Measurements from ENCODE around the gene GALNT1.
"Not testable (repeated sequence)": the region's sequence is repeated elsewhere in the genome, so short reads cannot be mapped to it uniquely, and the experiment has no call there.

GALNT1 gene

GRCh38 chr18:35581546-35581897 is at the start of gene GALNT1:
GALNT1 (plus strand) TSS chr18:35581740; CDS start chr18:35654663, 72,923 bp downstream.
- H3K27ac ChIP-seq (ENCODE audit: low read length), result no peak within 1 kb of the TSS
- H3K4me3 ChIP-seq (ENCODE audit: low read depth in 1 of 2, low read length in 2 of 2), result peak within 1 kb of the TSS; percentile 75
- no peaks in the 10 kb centered on the region for H3K9me3 ChIP-seq (ENCODE audit: control insufficient read depth in 1 of 2, low read length in 2 of 2)
- no peaks in the 10 kb centered on the region for H3K27me3 ChIP-seq (ENCODE audit: low read depth, low read length)
- peaks cover 7 to 8% of the 10 kb centered on the region in 2 donors for H3K4me1 ChIP-seq (ENCODE audit: control insufficient read depth in 1 of 2, insufficient read depth in 2 of 2, low read length in 2 of 2)
- H3K36me3 ChIP-seq (ENCODE audit: control insufficient read depth in 1 of 2, insufficient read depth in 2 of 2, low read length in 2 of 2), result no peaks in the 10 kb centered on the region

GRCh38 chr18:35533916-35534405 is 47.6 kb upstream of the GALNT1 start:
- H3K27me3 ChIP-seq (ENCODE audit: low read depth, low read length), result no peaks in the 10 kb centered on the region
- H3K36me3 ChIP-seq (ENCODE audit: control insufficient read depth in 1 of 2, insufficient read depth in 2 of 2, low read length in 2 of 2), result no peaks in the 10 kb centered on the region
- H3K4me3 ChIP-seq (ENCODE audit: low read depth in 1 of 2, low read length in 2 of 2), result no peak overlapping the region
- H3K4me1 ChIP-seq (ENCODE audit: control insufficient read depth in 1 of 2, insufficient read depth in 2 of 2, low read length in 2 of 2), result no peaks in the 10 kb centered on the region
- H3K9me3 ChIP-seq (ENCODE audit: control insufficient read depth in 1 of 2, low read length in 2 of 2), result peaks cover 0 to 2% of the 10 kb centered on the region in 2 donors
- H3K27ac ChIP-seq (ENCODE audit: low read length), result no peak overlapping the region

- no peaks in the 10 kb centered on the region for H3K27me3 ChIP-seq (ENCODE audit: low read depth, low read length)
- H3K4me3 ChIP-seq (ENCODE audit: low read depth in 1 of 2, low read length in 2 of 2), result no peak overlapping the region
- H3K27ac ChIP-seq (ENCODE audit: low read length), result no peak overlapping the region
- H3K4me1 ChIP-seq (ENCODE audit: control insufficient read depth in 1 of 2, insufficient read depth in 2 of 2, low read length in 2 of 2), result no peaks in the 10 kb centered on the region
- H3K36me3 ChIP-seq (ENCODE audit: control insufficient read depth in 1 of 2, insufficient read depth in 2 of 2, low read length in 2 of 2), result no peaks in the 10 kb centered on the region
- H3K9me3 ChIP-seq (ENCODE audit: control insufficient read depth in 1 of 2, low read length in 2 of 2), result peaks cover 0 to 2% of the 10 kb centered on the region in 2 donors
Measured at GRCh38 chr18:35535297-35535696, 46.2 kb upstream of the GALNT1 start.

GRCh38 chr18:35542356-35542755 is 39.2 kb upstream of the GALNT1 start:
- H3K9me3 ChIP-seq (ENCODE audit: control insufficient read depth in 1 of 2, low read length in 2 of 2), result peaks cover 0 to 2% of the 10 kb centered on the region in 2 donors
- no peak overlapping the region for H3K27ac ChIP-seq (ENCODE audit: low read length)
- H3K36me3 ChIP-seq (ENCODE audit: control insufficient read depth in 1 of 2, insufficient read depth in 2 of 2, low read length in 2 of 2), result no peaks in the 10 kb centered on the region
- H3K4me1 ChIP-seq (ENCODE audit: control insufficient read depth in 1 of 2, insufficient read depth in 2 of 2, low read length in 2 of 2), result no peaks in the 10 kb centered on the region
- H3K4me3 ChIP-seq (ENCODE audit: low read depth in 1 of 2, low read length in 2 of 2), result no peak overlapping the region
- no peaks in the 10 kb centered on the region for H3K27me3 ChIP-seq (ENCODE audit: low read depth, low read length)

GRCh38 chr18:35547008-35547605 is 34.4 kb upstream of the GALNT1 start:
- H3K27ac ChIP-seq (ENCODE audit: low read length), result no peak overlapping the region
- H3K27me3 ChIP-seq (ENCODE audit: low read depth, low read length), result no peaks in the 10 kb centered on the region
- no peaks in the 10 kb centered on the region for H3K4me1 ChIP-seq (ENCODE audit: control insufficient read depth in 1 of 2, insufficient read depth in 2 of 2, low read length in 2 of 2)
- no peaks in the 10 kb centered on the region for H3K9me3 ChIP-seq (ENCODE audit: control insufficient read depth in 1 of 2, low read length in 2 of 2)
- no peak overlapping the region for H3K4me3 ChIP-seq (ENCODE audit: low read depth in 1 of 2, low read length in 2 of 2)
- no peaks in the 10 kb centered on the region for H3K36me3 ChIP-seq (ENCODE audit: control insufficient read depth in 1 of 2, insufficient read depth in 2 of 2, low read length in 2 of 2)

- Histone ChIP-seq H3K27me3 (ENCODE audit: low read depth, low read length) (no peaks in the 10 kb centered on the region), H3K4me3 (ENCODE audit: low read depth in 1 of 2, low read length in 2 of 2) (no peak overlapping the region), H3K36me3 (ENCODE audit: control insufficient read depth in 1 of 2, insufficient read depth in 2 of 2, low read length in 2 of 2) (no peaks in the 10 kb centered on the region), H3K27ac (ENCODE audit: low read length) (no peak overlapping the region), H3K9me3 (ENCODE audit: control insufficient read depth in 1 of 2, low read length in 2 of 2) (no peaks in the 10 kb centered on the region), H3K4me1 (ENCODE audit: control insufficient read depth in 1 of 2, insufficient read depth in 2 of 2, low read length in 2 of 2) (no peaks in the 10 kb centered on the region)
Measured at GRCh38 chr18:35549564-35549963, 32.0 kb upstream of the GALNT1 start.

- Histone ChIP-seq H3K27me3 (ENCODE audit: low read depth, low read length) (no peaks in the 10 kb centered on the region), H3K4me1 (ENCODE audit: control insufficient read depth in 1 of 2, insufficient read depth in 2 of 2, low read length in 2 of 2) (no peaks in the 10 kb centered on the region), H3K27ac (ENCODE audit: low read length) (no peak overlapping the region), H3K4me3 (ENCODE audit: low read depth in 1 of 2, low read length in 2 of 2) (no peak overlapping the region), H3K36me3 (ENCODE audit: control insufficient read depth in 1 of 2, insufficient read depth in 2 of 2, low read length in 2 of 2) (no peaks in the 10 kb centered on the region), H3K9me3 (ENCODE audit: control insufficient read depth in 1 of 2, low read length in 2 of 2) (no peaks in the 10 kb centered on the region)
Measured at GRCh38 chr18:35553300-35553699, 28.2 kb upstream of the GALNT1 start.

GRCh38 chr18:35555538-35555937 is 26.0 kb upstream of the GALNT1 start:
- H3K27ac ChIP-seq (ENCODE audit: low read length); H3K9me3 ChIP-seq (ENCODE audit: control insufficient read depth in 1 of 2, low read length in 2 of 2); H3K4me1 ChIP-seq (ENCODE audit: control insufficient read depth in 1 of 2, insufficient read depth in 2 of 2, low read length in 2 of 2); H3K36me3 ChIP-seq (ENCODE audit: control insufficient read depth in 1 of 2, insufficient read depth in 2 of 2, low read length in 2 of 2); H3K27me3 ChIP-seq (ENCODE audit: low read depth, low read length); H3K4me3 ChIP-seq (ENCODE audit: low read depth in 1 of 2, low read length in 2 of 2): not testable (repeated sequence)

- Histone ChIP-seq H3K9me3 (ENCODE audit: control insufficient read depth in 1 of 2, low read length in 2 of 2) (no peaks in the 10 kb centered on the region), H3K27me3 (ENCODE audit: low read depth, low read length) (no peaks in the 10 kb centered on the region), H3K4me1 (ENCODE audit: control insufficient read depth in 1 of 2, insufficient read depth in 2 of 2, low read length in 2 of 2) (no peaks in the 10 kb centered on the region), H3K27ac (ENCODE audit: low read length) (no peak overlapping the region), H3K36me3 (ENCODE audit: control insufficient read depth in 1 of 2, insufficient read depth in 2 of 2, low read length in 2 of 2) (no peaks in the 10 kb centered on the region), H3K4me3 (ENCODE audit: low read depth in 1 of 2, low read length in 2 of 2) (no peak overlapping the region)
Measured at GRCh38 chr18:35559867-35560266, 21.7 kb upstream of the GALNT1 start.

GRCh38 chr18:35564795-35565453 is 16.6 kb upstream of the GALNT1 start:
- Histone ChIP-seq H3K36me3 (ENCODE audit: control insufficient read depth in 1 of 2, insufficient read depth in 2 of 2, low read length in 2 of 2) (no peaks in the 10 kb centered on the region), H3K4me3 (ENCODE audit: low read depth in 1 of 2, low read length in 2 of 2) (no peak overlapping the region), H3K27me3 (ENCODE audit: low read depth, low read length) (no peaks in the 10 kb centered on the region), H3K4me1 (ENCODE audit: control insufficient read depth in 1 of 2, insufficient read depth in 2 of 2, low read length in 2 of 2) (no peaks in the 10 kb centered on the region), H3K9me3 (ENCODE audit: control insufficient read depth in 1 of 2, low read length in 2 of 2) (no peaks in the 10 kb centered on the region), H3K27ac (ENCODE audit: low read length) (no peak overlapping the region)

GRCh38 chr18:35566019-35566418 is 15.5 kb upstream of the GALNT1 start:
- no peaks in the 10 kb centered on the region for H3K9me3 ChIP-seq (ENCODE audit: control insufficient read depth in 1 of 2, low read length in 2 of 2)
- H3K27me3 ChIP-seq (ENCODE audit: low read depth, low read length), result no peaks in the 10 kb centered on the region
- H3K36me3 ChIP-seq (ENCODE audit: control insufficient read depth in 1 of 2, insufficient read depth in 2 of 2, low read length in 2 of 2), result no peaks in the 10 kb centered on the region
- H3K4me1 ChIP-seq (ENCODE audit: control insufficient read depth in 1 of 2, insufficient read depth in 2 of 2, low read length in 2 of 2), result no peaks in the 10 kb centered on the region
- no peak overlapping the region for H3K27ac ChIP-seq (ENCODE audit: low read length)
- no peak overlapping the region for H3K4me3 ChIP-seq (ENCODE audit: low read depth in 1 of 2, low read length in 2 of 2)

- Histone ChIP-seq H3K4me1 (ENCODE audit: control insufficient read depth in 1 of 2, insufficient read depth in 2 of 2, low read length in 2 of 2) (no peaks in the 10 kb centered on the region), H3K27me3 (ENCODE audit: low read depth, low read length) (no peaks in the 10 kb centered on the region), H3K4me3 (ENCODE audit: low read depth in 1 of 2, low read length in 2 of 2) (no peak overlapping the region), H3K27ac (ENCODE audit: low read length) (no peak overlapping the region), H3K9me3 (ENCODE audit: control insufficient read depth in 1 of 2, low read length in 2 of 2) (no peaks in the 10 kb centered on the region), H3K36me3 (ENCODE audit: control insufficient read depth in 1 of 2, insufficient read depth in 2 of 2, low read length in 2 of 2) (no peaks in the 10 kb centered on the region)
Measured at GRCh38 chr18:35570182-35570581, 11.4 kb upstream of the GALNT1 start.
